ENCODE data around the gene MRPS24.
"Not testable (repeated sequence)": the region's sequence is repeated elsewhere in the genome, so short reads cannot be mapped to it uniquely, and the experiment has no call there.

MRPS24 gene

DNA sequence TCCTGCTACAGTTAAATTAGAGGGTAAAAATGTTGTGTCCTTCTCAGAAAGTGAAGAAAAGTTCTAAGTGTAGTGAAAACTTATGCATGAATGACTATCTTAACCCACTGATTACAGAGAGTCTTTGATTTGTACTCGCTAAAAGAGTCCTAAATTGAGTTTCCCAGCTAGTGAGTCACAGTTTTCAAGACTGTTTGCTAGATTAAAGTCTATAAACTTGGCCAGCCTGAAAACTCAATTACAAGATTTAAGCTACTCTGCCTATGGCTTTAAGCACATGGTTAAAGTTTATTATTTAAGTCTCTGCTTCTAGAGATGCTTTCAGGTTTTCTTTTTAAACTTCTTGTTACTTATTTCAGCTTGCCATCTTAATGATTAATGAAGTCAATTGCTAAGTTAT is 44.4 kb downstream of the MRPS24 start:
- TF ChIP-seq, protein P1, sequence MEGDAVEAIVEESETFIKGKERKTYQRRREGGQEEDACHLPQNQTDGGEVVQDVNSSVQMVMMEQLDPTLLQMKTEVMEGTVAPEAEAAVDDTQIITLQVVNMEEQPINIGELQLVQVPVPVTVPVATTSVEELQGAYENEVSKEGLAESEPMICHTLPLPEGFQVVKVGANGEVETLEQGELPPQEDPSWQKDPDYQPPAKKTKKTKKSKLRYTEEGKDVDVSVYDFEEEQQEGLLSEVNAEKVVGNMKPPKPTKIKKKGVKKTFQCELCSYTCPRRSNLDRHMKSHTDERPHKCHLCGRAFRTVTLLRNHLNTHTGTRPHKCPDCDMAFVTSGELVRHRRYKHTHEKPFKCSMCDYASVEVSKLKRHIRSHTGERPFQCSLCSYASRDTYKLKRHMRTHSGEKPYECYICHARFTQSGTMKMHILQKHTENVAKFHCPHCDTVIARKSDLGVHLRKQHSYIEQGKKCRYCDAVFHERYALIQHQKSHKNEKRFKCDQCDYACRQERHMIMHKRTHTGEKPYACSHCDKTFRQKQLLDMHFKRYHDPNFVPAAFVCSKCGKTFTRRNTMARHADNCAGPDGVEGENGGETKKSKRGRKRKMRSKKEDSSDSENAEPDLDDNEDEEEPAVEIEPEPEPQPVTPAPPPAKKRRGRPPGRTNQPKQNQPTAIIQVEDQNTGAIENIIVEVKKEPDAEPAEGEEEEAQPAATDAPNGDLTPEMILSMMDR (IDR thresholded peaks at IDR 0.05; ENCODE audit: low read depth, low read length, missing control alignments): no peak
- H3K4me3 ChIP-seq (ENCODE audit: low read depth, low read length): no peak overlapping the region
- in situ Hi-C loops (cut with HindIII; ENCODE audit: low sequenced_read_pairs): no loop called here
- no peak for DNase-seq (ENCODE audit: low read depth)

DNA sequence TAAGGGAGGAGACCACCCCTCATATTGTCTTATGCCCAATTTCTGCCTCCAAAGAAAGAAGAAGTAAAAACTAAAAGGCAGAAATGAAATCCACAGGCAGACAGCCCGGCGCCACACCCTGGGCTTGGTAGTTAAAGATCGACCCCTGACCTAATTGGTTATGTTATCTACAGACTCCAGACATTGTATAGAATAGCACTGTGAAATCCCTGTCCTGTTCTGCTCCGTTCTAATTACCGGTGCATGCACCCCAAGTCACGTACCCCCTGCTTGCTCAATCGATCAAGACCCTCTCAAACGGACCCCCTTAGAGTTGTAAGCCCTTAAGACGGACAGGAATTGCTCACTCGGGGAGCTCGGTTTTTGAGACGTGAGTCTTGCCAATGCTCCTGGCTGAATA is 44.8 kb downstream of the MRPS24 start:
- H3K4me3 ChIP-seq (ENCODE audit: low read depth, low read length); in situ Hi-C loops (cut with HindIII; ENCODE audit: low sequenced_read_pairs); DNase-seq (ENCODE audit: low read depth): not testable (repeated sequence)

DNA sequence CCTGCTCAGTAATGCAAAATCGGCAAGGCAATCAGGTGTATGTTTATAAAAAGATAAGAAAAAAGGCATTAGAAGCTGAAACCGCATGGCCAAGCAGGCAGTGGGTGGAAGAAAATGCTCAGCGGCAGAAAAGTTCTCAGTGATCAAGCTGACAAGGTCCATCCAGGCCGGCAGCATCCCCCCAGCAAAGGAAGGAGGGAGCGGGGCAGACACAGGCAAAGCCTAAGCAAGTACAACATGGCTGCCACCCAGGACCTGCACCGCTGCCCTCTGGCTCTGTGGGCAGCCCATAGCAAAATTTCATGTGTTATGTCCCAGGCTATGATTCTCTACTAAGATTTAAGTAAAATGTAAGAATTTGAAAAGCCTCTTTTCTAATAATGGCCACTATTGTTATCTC is 45.4 kb downstream of the MRPS24 start:
- in situ Hi-C loops (cut with HindIII; ENCODE audit: low sequenced_read_pairs): no loop called here
- DNase-seq (ENCODE audit: low read depth): no peak
- TF ChIP-seq, protein P1 (IDR thresholded peaks at IDR 0.05; ENCODE audit: low read depth, low read length, missing control alignments): no peak
- H3K4me3 ChIP-seq (ENCODE audit: low read depth, low read length): no peak overlapping the region

DNA sequence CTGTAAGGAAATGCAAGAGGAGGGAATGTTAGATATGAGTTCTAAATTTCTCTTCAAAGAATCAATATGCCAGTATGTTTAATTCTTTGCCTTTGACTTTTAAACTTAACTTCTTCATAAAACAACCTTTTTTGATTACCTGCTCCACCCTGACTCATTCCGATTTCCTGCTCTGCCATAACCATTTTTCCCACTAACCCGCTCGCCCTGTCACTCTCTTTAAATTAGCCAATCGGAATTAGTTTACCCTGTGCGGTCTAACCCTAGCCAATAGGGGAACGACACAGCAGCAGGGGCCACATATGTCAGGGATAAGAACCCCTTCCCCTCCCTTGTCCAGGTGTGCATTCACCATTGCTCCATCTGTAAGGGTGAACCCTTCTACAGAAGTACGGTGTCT is 45.9 kb downstream of the MRPS24 start:
- H3K4me3 ChIP-seq (ENCODE audit: low read depth, low read length); DNase-seq (ENCODE audit: low read depth): not testable (repeated sequence)

More for the DNA sequence above, 45.9 kb downstream of the MRPS24 start:
- in situ Hi-C loops (cut with HindIII; ENCODE audit: low sequenced_read_pairs): not testable (repeated sequence)
